AG10803 (cell line): ENCODE data around the gene TOX3.

Experiments
- DNase-seq: peaks from one replicate; pipeline ENCODE4 v3.0.0; 2010; ENCODE audit warnings: low read depth
- H3K4me3 ChIP-seq: 2 replicates; pipeline ENCODE4 v1.5.1; 2011; ENCODE audit warnings: mild to moderate bottlenecking, low read length, control low read depth
- TF ChIP-seq, protein P1 (sequence below): conservative IDR thresholded peaks from 2 replicates; pipeline ENCODE4 v1.5.1; 2011; ENCODE audit warnings: mild to moderate bottlenecking, low read length, control low read depth, inconsistent platforms

The TOX3 gene

GRCh38 chr16:52546291-52547003, 496 bp downstream of the TOX3 start:
- TF ChIP-seq, protein P1, sequence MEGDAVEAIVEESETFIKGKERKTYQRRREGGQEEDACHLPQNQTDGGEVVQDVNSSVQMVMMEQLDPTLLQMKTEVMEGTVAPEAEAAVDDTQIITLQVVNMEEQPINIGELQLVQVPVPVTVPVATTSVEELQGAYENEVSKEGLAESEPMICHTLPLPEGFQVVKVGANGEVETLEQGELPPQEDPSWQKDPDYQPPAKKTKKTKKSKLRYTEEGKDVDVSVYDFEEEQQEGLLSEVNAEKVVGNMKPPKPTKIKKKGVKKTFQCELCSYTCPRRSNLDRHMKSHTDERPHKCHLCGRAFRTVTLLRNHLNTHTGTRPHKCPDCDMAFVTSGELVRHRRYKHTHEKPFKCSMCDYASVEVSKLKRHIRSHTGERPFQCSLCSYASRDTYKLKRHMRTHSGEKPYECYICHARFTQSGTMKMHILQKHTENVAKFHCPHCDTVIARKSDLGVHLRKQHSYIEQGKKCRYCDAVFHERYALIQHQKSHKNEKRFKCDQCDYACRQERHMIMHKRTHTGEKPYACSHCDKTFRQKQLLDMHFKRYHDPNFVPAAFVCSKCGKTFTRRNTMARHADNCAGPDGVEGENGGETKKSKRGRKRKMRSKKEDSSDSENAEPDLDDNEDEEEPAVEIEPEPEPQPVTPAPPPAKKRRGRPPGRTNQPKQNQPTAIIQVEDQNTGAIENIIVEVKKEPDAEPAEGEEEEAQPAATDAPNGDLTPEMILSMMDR = no peak
- no peak overlapping the region for H3K4me3 ChIP-seq
- no peak for DNase-seq

- TF ChIP-seq, protein P1 = no peak
- H3K4me3 ChIP-seq = no peak overlapping the region
- no peak for DNase-seq
These were observed 1.1 kb downstream of the TOX3 start for GRCh38 chr16:52545898-52546266.

GRCh38 chr16:52545222-52545897, 1.6 kb downstream of the TOX3 start:
- no peak overlapping the region for H3K4me3 ChIP-seq
- DNase-seq = no peak

DNA sequence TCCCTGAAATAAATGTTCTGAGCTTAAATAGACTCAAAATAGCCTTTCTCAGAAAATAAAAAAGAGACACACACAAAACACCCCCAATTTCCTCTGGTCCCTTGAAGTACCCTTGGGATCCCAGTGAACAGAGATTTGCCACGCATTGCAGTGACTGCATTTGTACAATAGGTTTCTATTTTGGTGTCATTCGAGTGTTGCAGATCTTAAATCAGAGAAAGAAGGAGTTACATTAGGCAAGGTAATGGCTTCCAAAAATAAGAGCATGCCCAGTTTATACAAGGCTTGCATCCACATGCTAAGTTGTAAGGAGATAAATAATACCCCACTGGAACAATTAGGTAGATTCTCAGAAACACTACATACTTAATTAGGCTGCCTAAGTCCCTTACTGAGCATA, 2.2 kb downstream of the TOX3 start:
- no peak for DNase-seq
- TF ChIP-seq, protein P1 = no peak
- no peak overlapping the region for H3K4me3 ChIP-seq

More at GRCh38 chr16:52545222-52545897, 1.6 kb downstream of the TOX3 start:
- TF ChIP-seq, protein P1 = no peak

- no peak for DNase-seq
- TF ChIP-seq, protein P1 = no peak
- no peak overlapping the region for H3K4me3 ChIP-seq
These were observed 3.3 kb downstream of the TOX3 start for GRCh38 chr16:52543654-52544053.

DNA sequence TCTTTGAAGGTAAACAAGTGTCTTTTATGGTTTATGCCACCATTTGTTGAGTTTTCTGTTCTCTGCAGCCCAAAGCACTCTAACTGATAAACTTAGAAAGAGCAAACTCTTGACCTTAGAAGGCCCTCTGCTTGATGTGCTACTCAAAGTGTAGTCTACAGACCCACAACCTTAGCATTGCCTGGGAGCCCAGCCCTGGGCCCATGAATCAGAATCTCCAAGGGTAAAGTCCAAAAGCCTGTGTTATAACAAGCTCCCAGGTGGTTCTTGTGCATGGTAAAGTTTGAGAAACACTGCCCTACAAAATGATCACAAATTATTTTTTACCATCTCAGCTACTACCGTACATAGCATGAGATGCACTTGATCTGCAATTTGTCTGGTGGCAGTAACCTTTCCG, 6.0 kb downstream of the TOX3 start:
- no peak for DNase-seq
- TF ChIP-seq, protein P1 = no peak
- no peak overlapping the region for H3K4me3 ChIP-seq

DNA sequence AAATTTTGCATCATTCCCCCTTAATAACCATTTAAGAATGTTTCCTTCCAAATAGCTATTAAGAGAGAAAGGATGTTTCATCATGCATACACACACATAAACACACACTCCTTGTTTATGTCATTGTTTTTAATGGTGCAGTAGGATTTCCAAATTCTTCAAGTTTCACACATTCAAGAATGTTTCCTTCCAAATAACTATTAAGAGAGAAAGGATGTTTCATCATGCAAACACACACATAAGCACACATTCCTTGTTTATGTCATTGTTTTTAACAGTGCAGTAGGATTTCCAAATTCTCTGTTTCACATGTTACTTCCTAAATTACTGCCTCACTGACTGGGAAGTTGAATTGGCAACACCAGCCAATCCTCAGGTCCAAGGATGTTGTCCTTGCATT, 7.8 kb downstream of the TOX3 start:
- no peak overlapping the region for H3K4me3 ChIP-seq
- TF ChIP-seq, protein P1 = no peak
- DNase-seq = no peak
